Skin of body (tissue), 2 donors: ENCODE measurements around the gene HPD. TPM values are rescaled to one million over a fixed set of nuclear protein-coding genes. Genes with fewer than 3 reads are reported as not detected.

Source experiments
- DNase-seq: peaks from one replicate; lab custom pipeline; 2025; lab: John Stamatoyannopoulos, UW
- total RNA-seq: library from RNA; depleted of rRNA; stranded (reverse); fragments of >200 nt; gene quantifications from one replicate; pipeline ENCODE4 v1.2.3, GENCODE V29; 2014

HPD gene
- total RNA-seq, 1 donor from 2014 or later, result not detected

- peak; percentile 68 for DNase-seq
Observed at GRCh38 chr12:121811434-121812319, 47.0 kb downstream of the HPD start.

DNA sequence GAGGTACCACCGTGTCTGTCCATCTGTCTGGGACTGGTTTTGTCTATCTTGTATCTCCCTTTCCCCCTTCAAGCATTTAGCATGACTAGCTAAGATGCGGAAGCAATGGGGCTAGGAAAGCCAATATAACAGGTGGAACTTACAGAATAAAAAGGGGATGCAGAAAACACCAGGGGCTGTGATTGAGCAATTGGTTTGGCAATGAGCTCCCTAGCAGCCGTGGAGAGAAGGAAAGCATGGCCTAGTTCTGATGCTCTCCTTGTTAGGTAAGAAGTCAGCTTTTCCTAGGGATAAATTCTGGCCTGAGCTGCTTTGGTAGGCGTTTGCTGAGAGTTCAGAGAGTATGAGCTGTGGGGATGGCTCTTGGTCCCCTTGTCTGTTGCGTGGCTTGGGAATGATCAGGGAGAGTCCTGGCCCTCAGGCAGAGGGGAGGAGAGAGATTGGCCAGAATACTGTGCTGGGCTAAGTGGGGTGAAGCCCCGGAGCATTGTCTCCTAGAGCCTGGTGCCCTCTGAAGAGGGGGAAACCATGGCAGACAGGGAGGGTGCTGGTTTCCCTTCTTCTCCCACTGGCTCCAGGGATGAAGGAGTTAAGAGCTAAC, 47.7 kb downstream of the HPD start:
- DNase-seq, result no peak

- no peak for DNase-seq
Observed at GRCh38 chr12:121810234-121810817, 48.3 kb downstream of the HPD start.

DNA sequence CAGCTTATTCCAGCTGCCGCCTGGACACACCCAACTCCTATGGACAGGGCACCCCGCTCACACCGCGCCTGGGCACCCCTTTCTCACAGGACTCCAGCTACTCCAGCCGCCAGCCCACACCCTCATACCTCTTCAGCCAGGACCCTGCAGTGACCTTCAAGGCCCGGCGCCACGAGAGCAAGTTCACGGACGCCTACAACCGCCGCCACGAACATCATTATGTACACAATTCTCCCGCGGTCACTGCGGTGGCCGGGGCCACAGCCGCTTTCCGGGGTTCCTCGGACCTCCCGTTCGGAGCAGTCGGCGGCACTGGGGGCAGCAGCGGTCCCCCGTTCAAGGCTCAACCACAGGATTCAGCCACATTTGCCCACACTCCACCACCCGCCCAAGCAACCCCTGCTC, 48.9 kb downstream of the HPD start:
- no peak for DNase-seq

DNA sequence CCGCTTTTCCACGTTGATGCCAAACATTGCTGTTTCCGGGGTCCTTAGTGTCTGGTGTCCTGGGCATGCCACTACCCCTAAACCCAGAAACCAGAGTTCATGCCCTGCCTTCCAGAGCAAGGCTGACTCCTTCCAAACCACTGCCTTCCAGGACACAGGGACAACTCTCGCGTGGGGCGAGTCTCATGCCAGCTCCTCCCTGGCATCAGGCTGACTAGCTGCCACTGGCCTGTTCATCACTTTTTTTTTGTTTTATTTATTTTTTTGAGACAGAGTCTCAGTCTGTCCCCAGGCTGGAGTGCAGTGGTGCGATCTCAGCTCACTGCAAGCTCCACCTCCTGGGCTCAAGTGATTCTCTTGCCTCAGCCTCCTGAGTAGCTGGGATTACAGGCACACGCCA, 50.0 kb downstream of the HPD start:
- DNase-seq, result no peak

DNA sequence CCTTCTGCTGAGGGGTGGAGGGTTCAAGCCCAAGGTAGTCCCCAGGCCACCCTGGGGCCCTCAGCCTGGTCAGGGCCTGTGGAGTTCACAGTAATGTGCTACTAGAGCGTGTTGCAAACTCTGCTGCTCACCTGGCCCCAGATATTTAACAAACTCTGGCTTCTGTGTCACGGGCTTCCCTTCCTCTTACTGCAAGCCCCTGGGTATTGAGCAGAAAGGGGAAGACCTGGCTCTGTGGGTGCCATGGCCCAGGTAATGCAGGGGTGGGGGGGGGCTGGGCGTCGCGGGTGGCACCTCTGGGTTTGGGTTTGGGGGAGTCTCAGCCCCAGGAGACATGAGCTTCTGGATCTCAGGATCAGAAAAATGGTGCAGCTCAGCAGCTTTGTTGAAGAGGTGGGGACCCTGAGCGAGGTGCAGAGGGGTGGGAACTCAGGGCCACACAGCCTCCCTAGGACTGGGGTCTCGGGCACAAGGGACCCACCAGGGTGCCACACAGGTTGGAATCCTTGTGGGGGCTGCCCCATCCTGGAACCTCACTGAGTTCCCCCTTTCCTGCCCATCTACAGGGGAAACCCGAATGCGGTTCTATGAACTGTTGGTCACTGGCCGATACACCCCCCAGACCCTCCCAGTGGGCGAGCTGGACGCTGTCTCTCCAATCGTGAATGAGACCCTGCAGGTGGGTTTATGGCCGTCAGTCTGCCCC, 50.9 kb downstream of the HPD start:
- DNase-seq, result no peak

- DNase-seq, result no peak
Observed at GRCh38 chr12:121806546-121807423, 51.9 kb downstream of the HPD start.

GRCh38 chr12:121806009-121806545, 52.6 kb downstream of the HPD start:
- DNase-seq, result no peak

GRCh38 chr12:121805171-121806008, 53.3 kb downstream of the HPD start:
- DNase-seq, result no peak

GRCh38 chr12:121804417-121805111, 54.1 kb downstream of the HPD start:
- DNase-seq, result no peak

- DNase-seq, result peak; percentile 23
Observed at GRCh38 chr12:121803861-121804416, 54.7 kb downstream of the HPD start, which contains the start of gene SETD1B. Gene SETD1B, plus strand, starts transcription at chr12:121804009. Its CDS starts 729 bp downstream, at chr12:121804738.

- DNase-seq, result peak; percentile 98
Observed at GRCh38 chr12:121802843-121803698, 55.6 kb downstream of the HPD start.

GRCh38 chr12:121802485-121802842, 56.2 kb downstream of the HPD start:
- DNase-seq, result no peak

GRCh38 chr12:121801595-121802484, 56.8 kb downstream of the HPD start:
- DNase-seq, result peak; percentile 46

DNA sequence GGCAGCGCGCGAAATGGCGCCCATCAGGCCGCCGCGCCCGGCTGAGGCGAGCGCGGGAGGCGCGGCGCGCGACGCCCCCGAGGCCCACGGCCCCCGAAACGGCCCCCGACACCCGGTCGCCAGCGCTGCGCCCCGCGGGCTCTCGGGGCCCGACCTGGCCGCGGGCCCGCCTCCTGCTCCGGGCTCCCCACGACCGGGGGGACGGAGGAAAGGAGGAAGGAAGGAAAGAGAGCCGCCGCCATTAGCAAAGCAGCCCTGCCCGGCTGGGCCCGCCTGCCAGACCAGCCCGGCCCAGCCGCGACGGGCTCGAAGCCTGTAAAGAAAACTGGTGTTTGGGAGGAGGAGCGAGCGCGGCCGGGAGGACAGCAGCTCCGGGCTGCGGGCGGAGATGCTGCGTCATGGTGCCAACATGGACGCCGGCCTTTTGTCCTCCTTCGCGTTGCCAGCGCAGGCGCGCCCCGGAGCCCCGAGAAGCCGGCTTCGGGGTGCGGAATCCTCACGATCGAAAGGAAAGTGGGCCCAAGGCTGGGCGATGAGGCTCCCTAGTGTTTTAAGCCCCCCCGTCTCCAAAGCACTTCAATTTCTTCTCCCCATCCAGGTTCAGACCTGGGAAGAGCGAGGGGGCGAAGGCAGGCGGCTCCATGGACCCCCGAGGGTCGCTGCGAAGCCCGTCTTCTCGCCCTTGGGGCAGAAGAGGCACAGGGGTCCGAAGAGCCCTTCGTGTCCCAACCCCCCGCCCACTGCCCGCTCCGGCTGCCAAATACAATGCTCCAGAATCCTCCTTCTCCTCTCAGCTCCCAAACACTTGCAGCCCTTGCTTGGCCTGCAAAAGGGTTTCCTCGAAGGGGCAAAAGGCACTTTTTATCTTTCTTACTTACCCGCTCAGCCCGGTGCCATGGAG, 57.7 kb downstream of the HPD start:
- DNase-seq, result peak; percentile 36
